PC-9 (cell line): ENCODE data around the gene PTPRG. TPM values are rescaled to one million over a fixed set of nuclear protein-coding genes. Genes with fewer than 3 reads are reported as not detected.

Source experiments
- BruUV-seq: library from RNA; stranded (reverse); fragments of 400-500 nt; replicated peaks from 2 replicates; lab custom pipeline; 2021; lab: Mats Ljungman, UMichigan
- CTCF ChIA-PET: fragments of 300-600 bp; sonication (Branson Sonifier 250); formaldehyde crosslinking; loops from one replicate; lab custom pipeline; 2022; ENCODE audit warnings: antibody characterized with exemption; lab: Charles Lee
- POLR2A ChIA-PET: fragments of 300-600 bp; sonication (Branson Sonifier 250); formaldehyde crosslinking; loops from one replicate; lab custom pipeline; 2022; ENCODE audit warnings: antibody characterized with exemption; ENCODE audit not compliant: unreplicated experiment; lab: Charles Lee
- DNase-seq, 2 experiments: peaks; one replicate each; pipeline versions ENCODE4 v3.0.0 to v3.0.0-alpha.2; 2015 to 2022; ENCODE audit warnings: mixed read lengths in 1 of 2
- H2AFZ ChIP-seq: fragments of 200-600 bp; sonication (generic); 2 replicates; pipeline ENCODE4 v1.8.1; 2017; ENCODE audit warnings: antibody characterized with exemption
- H3F3A ChIP-seq: fragments of 200-600 bp; sonication (generic); 2 replicates; pipeline ENCODE4 v1.8.1; 2017; ENCODE audit warnings: antibody characterized with exemption, mild to moderate bottlenecking, low read depth; ENCODE audit not compliant: insufficient read depth
- H3K27ac ChIP-seq: fragments of 200-600 bp; sonication (generic); 2 replicates; pipeline ENCODE4 v1.6.1; 2016; ENCODE audit warnings: mixed run types
- H3K27me3 ChIP-seq: fragments of 200-600 bp; sonication (generic); 2 replicates; pipeline ENCODE4 v1.6.1; 2016; ENCODE audit warnings: low read depth, mixed run types; ENCODE audit not compliant: insufficient read depth
- H3K36me3 ChIP-seq: fragments of 200-600 bp; sonication (generic); 2 replicates; pipeline ENCODE4 v1.6.1; 2016; ENCODE audit warnings: low read depth, mixed run types
- H3K4me1 ChIP-seq: fragments of 200-600 bp; sonication (generic); replicated peaks from 2 replicates; pipeline ENCODE4 v1.6.1; 2016; ENCODE audit warnings: mixed run types; ENCODE audit not compliant: insufficient read depth
- H3K4me2 ChIP-seq: fragments of 200-600 bp; sonication (generic); 2 replicates; pipeline ENCODE4 v1.6.1; 2017; ENCODE audit warnings: mixed run types
- H3K4me3 ChIP-seq: fragments of 200-600 bp; sonication (generic); 2 replicates; pipeline ENCODE4 v1.6.1; 2016; ENCODE audit warnings: mixed run types
- H3K79me2 ChIP-seq: fragments of 200-600 bp; sonication (generic); 2 replicates; pipeline ENCODE4 v1.6.1; 2017; ENCODE audit warnings: low read depth, mixed run types
- H3K9me2 ChIP-seq: fragments of 200-600 bp; sonication (generic); 2 replicates; pipeline ENCODE4 v1.8.1; 2017; ENCODE audit warnings: mild to moderate bottlenecking; ENCODE audit not compliant: insufficient read depth
- H3K9me3 ChIP-seq: fragments of 200-600 bp; sonication (generic); 2 replicates; pipeline ENCODE4 v1.8.1; 2016; ENCODE audit warnings: low read depth; ENCODE audit not compliant: insufficient read depth
- H4K20me1 ChIP-seq: fragments of 200-600 bp; sonication (generic); 2 replicates; pipeline ENCODE4 v1.8.1; 2017; ENCODE audit not compliant: insufficient read depth
- EZH2 ChIP-seq: fragments of 200-600 bp; sonication (generic); IDR thresholded peaks from 2 replicates; pipeline ENCODE4 v1.8.0; 2017; ENCODE audit warnings: antibody characterized with exemption, low read depth
- intact Hi-C: fragments of 100-400 bp; cut with micrococcal nuclease; formaldehyde crosslinking; loops from one replicate; pipeline ENCODE4 v1.10.0; 2022; ENCODE audit not compliant: unreplicated experiment
- total RNA-seq: library from RNA; stranded (reverse); gene quantifications from 2 replicates; pipeline ENCODE4 v1.2.3, GENCODE V29; 2021
- TF ChIP-seq, protein P1 (sequence below): fragments of 200-600 bp; sonication (generic); conservative IDR thresholded peaks from 2 replicates; pipeline ENCODE4 v1.6.1; 2017; ENCODE audit warnings: mixed run types, antibody characterized with exemption, mild to moderate bottlenecking, moderate library complexity

Gene PTPRG
- total RNA-seq, 1 experiment from 2014 or later = 32.9 TPM

DNA sequence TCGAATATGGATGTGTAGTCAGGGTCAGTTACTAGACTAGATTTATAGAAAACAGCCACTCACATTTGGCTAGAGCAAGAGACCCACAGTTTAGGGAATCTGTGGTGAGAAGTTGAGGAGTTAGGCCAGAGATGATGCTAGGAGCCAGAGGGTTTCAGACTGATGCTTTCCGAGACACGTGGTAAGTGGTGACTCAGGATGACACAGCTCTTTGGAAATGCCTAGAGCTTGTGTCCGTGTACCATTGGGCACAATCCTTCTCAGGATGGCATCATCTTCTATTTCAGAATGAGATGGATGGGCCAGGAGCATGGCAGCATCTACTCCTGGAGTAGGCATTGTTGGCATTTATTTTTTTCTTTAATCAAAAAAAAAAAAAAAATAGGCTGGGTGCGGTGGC is 28.5 kb downstream of the PTPRG start:
- H3K4me2 ChIP-seq = no peak overlapping the region
- POLR2A ChIA-PET = no interaction called here
- no peak overlapping the region for H3K4me3 ChIP-seq
- H3K9me2 ChIP-seq = no peaks in the 10 kb centered on the region
- no peaks in the 10 kb centered on the region for H3K27me3 ChIP-seq
- CTCF ChIA-PET = no interaction called here
- intact Hi-C loops = no loop called here
- BruUV-seq = no TSS peak
- no peaks in the 10 kb centered on the region for H3K4me1 ChIP-seq
- no peaks in the 10 kb centered on the region for H3K36me3 ChIP-seq
- H3K9me3 ChIP-seq = no peaks in the 10 kb centered on the region
- no peak overlapping the region for H3K27ac ChIP-seq
- no peaks in the 10 kb centered on the region for H3F3A ChIP-seq
- no peaks in the 10 kb centered on the region; the same call in 1 of the 2 replicates for H3K79me2 ChIP-seq
- no peak for TF ChIP-seq EZH2
- TF ChIP-seq, protein P1, sequence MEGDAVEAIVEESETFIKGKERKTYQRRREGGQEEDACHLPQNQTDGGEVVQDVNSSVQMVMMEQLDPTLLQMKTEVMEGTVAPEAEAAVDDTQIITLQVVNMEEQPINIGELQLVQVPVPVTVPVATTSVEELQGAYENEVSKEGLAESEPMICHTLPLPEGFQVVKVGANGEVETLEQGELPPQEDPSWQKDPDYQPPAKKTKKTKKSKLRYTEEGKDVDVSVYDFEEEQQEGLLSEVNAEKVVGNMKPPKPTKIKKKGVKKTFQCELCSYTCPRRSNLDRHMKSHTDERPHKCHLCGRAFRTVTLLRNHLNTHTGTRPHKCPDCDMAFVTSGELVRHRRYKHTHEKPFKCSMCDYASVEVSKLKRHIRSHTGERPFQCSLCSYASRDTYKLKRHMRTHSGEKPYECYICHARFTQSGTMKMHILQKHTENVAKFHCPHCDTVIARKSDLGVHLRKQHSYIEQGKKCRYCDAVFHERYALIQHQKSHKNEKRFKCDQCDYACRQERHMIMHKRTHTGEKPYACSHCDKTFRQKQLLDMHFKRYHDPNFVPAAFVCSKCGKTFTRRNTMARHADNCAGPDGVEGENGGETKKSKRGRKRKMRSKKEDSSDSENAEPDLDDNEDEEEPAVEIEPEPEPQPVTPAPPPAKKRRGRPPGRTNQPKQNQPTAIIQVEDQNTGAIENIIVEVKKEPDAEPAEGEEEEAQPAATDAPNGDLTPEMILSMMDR = no peak
- no peak for DNase-seq
- H4K20me1 ChIP-seq = no peaks in the 10 kb centered on the region; the same call in 1 of the 2 replicates
- H2AFZ ChIP-seq = no peak overlapping the region

DNA sequence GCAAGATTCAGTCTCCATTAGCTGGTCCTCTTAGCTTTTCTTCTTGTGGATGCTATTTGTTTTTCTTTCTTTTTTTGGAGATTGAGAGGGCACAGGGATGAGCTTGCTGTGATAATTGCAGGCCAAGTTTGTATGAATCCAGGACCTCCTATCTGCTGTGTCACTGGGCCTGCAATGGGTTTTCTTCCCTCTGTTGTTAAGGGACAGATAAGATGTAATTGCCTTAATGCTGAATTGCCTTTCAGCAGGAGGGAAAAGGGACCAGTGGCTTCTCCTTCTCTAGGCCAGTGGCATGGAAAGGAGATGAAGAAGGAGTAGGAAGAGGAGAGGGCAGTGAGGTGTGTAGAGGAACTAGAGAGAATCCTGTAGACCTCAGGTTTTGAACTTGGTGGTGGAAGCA is 29.9 kb downstream of the PTPRG start:
- Histone ChIP-seq H2AFZ (no peak overlapping the region), H3K9me2 (no peaks in the 10 kb centered on the region), H4K20me1 (no peaks in the 10 kb centered on the region; the same call in 1 of the 2 replicates), H3K9me3 (no peaks in the 10 kb centered on the region), H3K27ac (no peak overlapping the region), H3K4me3 (no peak overlapping the region), H3K4me2 (no peak overlapping the region), H3K36me3 (no peaks in the 10 kb centered on the region), H3K27me3 (no peaks in the 10 kb centered on the region), H3K79me2 (no peaks in the 10 kb centered on the region; the same call in 1 of the 2 replicates), H3K4me1 (no peaks in the 10 kb centered on the region), H3F3A (no peaks in the 10 kb centered on the region)
- ChIA-PET POLR2A (no interaction called here), CTCF (no interaction called here)
- intact Hi-C loops = no loop called here
- TF ChIP-seq, protein P1 = no peak
- no peak for TF ChIP-seq EZH2
- no peak for DNase-seq
- BruUV-seq = no TSS peak

DNA sequence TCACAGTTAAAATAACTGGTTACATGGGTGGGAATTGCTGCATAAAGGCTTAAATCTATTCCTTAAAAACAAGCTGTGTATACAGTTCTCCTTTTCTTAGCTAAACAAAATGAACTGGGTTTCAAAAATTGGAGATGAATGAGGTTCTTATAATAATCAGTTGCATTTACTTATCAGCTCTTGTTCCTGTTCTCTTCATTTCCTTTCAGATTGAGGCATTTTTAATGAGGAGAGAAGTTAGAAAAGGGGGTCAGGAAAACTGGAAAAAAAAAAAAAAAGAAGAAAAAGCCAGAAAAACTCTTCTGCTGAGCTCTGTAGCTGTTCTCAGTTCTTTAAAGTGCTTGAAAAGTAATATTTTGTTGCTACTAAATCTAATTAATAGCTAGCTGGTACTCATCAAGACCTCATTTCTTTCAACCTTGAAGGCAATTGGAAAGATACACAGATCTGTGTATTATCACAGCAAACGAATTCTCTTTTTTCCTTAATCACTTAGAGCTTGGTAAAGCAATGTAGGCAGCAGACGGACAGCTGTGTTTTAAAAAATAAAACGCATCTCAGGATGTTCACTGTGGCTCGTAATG is 32.2 kb downstream of the PTPRG start:
- no peaks in the 10 kb centered on the region for H4K20me1 ChIP-seq
- TF ChIP-seq, protein P1 = no peak
- TF ChIP-seq EZH2 = no peak
- no peaks in the 10 kb centered on the region for H3K9me3 ChIP-seq
- H3K4me1 ChIP-seq = no peaks in the 10 kb centered on the region
- no peak for DNase-seq
- H3F3A ChIP-seq = no peaks in the 10 kb centered on the region
- no peak overlapping the region for H2AFZ ChIP-seq
- intact Hi-C loops = no loop called here
- BruUV-seq = no TSS peak
- H3K9me2 ChIP-seq = no peaks in the 10 kb centered on the region
- no peaks in the 10 kb centered on the region for H3K27me3 ChIP-seq
- no peaks in the 10 kb centered on the region; the same call in 1 of the 2 replicates for H3K79me2 ChIP-seq
- no peak overlapping the region for H3K27ac ChIP-seq
- no peaks in the 10 kb centered on the region for H3K36me3 ChIP-seq
- no peak overlapping the region for H3K4me2 ChIP-seq
- CTCF ChIA-PET = interaction anchor here (0.6 to 0.7 kb wide), 2 partner anchors 70 to 593 kb away, joined by 3 to 10 read pairs; no protein-coding TSS in a partner anchor
- POLR2A ChIA-PET = interaction anchor here (0.6 to 0.7 kb wide), 2 partner anchors 15 to 938 kb away, joined by 3 to 14 read pairs; no protein-coding TSS in a partner anchor
- no peak overlapping the region for H3K4me3 ChIP-seq
